ENCODE results near the gene PYGM. TPM values are rescaled to one million over a fixed set of nuclear protein-coding genes. Genes with fewer than 3 reads are reported as not detected.

PYGM gene
- total RNA-seq, 1 experiment from 2014 or later = 1.4 TPM

DNA sequence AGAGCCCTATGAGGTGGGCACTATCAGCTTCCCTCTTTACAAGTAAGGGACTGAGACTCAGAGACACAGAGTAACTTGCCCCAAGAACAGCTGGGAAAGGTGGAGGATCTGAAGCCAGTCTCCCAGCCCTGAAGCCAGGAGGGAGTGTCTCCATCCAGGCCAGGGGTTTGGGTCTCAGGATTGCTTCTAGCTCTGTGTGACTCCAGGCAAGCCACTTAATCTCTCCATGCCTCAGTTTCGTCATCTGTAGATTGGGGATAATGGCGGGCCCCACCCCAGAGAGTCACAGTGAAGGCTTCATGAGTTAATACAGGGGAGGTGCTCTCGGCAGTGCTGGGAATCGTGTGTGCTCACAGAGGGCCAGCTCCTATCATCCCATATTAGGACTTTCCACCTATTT, 32.7 kb upstream of the PYGM start:
- ChIA-PET CTCF (interaction anchor here (0.6 kb wide), 1 partner anchor 1103 kb away, joined by 3 read pairs; no protein-coding TSS in a partner anchor), POLR2A (interaction anchor here (0.9 kb wide), 1 partner anchor 14 kb away, joined by 3 read pairs; no protein-coding TSS in a partner anchor)
- Mint-ChIP-seq H3K4me3 (ENCODE audit: unreplicated experiment) (no peak overlapping the region), H3K4me1 (ENCODE audit: low read depth, unreplicated experiment) (no peaks in the 10 kb centered on the region), H3K27me3 (ENCODE audit: insufficient read depth, unreplicated experiment) (no peaks in the 10 kb centered on the region), H3K27ac (ENCODE audit: unreplicated experiment) (no peak overlapping the region), H3K9me3 (ENCODE audit: unreplicated experiment) (no peaks in the 10 kb centered on the region), H3K36me3 (ENCODE audit: insufficient read depth, unreplicated experiment) (no peaks in the 10 kb centered on the region)
- TF ChIP-seq, protein P1, sequence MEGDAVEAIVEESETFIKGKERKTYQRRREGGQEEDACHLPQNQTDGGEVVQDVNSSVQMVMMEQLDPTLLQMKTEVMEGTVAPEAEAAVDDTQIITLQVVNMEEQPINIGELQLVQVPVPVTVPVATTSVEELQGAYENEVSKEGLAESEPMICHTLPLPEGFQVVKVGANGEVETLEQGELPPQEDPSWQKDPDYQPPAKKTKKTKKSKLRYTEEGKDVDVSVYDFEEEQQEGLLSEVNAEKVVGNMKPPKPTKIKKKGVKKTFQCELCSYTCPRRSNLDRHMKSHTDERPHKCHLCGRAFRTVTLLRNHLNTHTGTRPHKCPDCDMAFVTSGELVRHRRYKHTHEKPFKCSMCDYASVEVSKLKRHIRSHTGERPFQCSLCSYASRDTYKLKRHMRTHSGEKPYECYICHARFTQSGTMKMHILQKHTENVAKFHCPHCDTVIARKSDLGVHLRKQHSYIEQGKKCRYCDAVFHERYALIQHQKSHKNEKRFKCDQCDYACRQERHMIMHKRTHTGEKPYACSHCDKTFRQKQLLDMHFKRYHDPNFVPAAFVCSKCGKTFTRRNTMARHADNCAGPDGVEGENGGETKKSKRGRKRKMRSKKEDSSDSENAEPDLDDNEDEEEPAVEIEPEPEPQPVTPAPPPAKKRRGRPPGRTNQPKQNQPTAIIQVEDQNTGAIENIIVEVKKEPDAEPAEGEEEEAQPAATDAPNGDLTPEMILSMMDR (IDR thresholded peaks at IDR 0.05; ENCODE audit: insufficient read depth in 1 of 2, low read depth in 1 of 2, low read length in 1 of 2, severe bottlenecking in 1 of 2, unreplicated experiment in 1 of 2) = no peak
- Histone ChIP-seq H3K4me1 (no peaks in the 10 kb centered on the region), H3K27me3 (replicated peaks; ENCODE audit: control insufficient read depth, insufficient read depth, low read length) (no peaks in the 10 kb centered on the region), H3K4me3 (ENCODE audit: low read depth, low read length) (no peak overlapping the region), H3K9me3 (no peaks in the 10 kb centered on the region), H3K36me3 (ENCODE audit: control insufficient read depth, insufficient read depth, low read length) (no peaks in the 10 kb centered on the region; the same call in 1 of the 2 replicates)
- BruUV-seq (replicated peaks) = no TSS peak
- intact Hi-C loops (cut with micrococcal nuclease; ENCODE audit: unreplicated experiment) = no loop called here
- DNase-seq = peak in 1 of 2 experiments; percentile 14

GRCh38 chr11:64791781-64792291, 32.1 kb upstream of the PYGM start:
- Mint-ChIP-seq H3K27ac (ENCODE audit: unreplicated experiment) (no peak overlapping the region), H3K9me3 (ENCODE audit: unreplicated experiment) (no peaks in the 10 kb centered on the region), H3K4me3 (ENCODE audit: unreplicated experiment) (no peak overlapping the region), H3K27me3 (ENCODE audit: insufficient read depth, unreplicated experiment) (no peaks in the 10 kb centered on the region), H3K4me1 (ENCODE audit: low read depth, unreplicated experiment) (no peaks in the 10 kb centered on the region), H3K36me3 (ENCODE audit: insufficient read depth, unreplicated experiment) (no peaks in the 10 kb centered on the region)
- ChIA-PET POLR2A (no interaction called here), CTCF (interaction anchor here (0.6 kb wide), 1 partner anchor 1103 kb away, joined by 3 read pairs; no protein-coding TSS in a partner anchor)
- Histone ChIP-seq H3K4me3 (ENCODE audit: low read depth, low read length) (no peak overlapping the region), H3K36me3 (ENCODE audit: control insufficient read depth, insufficient read depth, low read length) (no peaks in the 10 kb centered on the region; the same call in 1 of the 2 replicates), H3K9me3 (no peaks in the 10 kb centered on the region), H3K4me1 (no peaks in the 10 kb centered on the region), H3K27me3 (replicated peaks; ENCODE audit: control insufficient read depth, insufficient read depth, low read length) (no peaks in the 10 kb centered on the region)
- no TSS peak for BruUV-seq (replicated peaks)
- TF ChIP-seq, protein P1 (IDR thresholded peaks at IDR 0.05; ENCODE audit: insufficient read depth in 1 of 2, low read depth in 1 of 2, low read length in 1 of 2, severe bottlenecking in 1 of 2, unreplicated experiment in 1 of 2) = no peak
- DNase-seq = peak in 1 of 2 experiments; percentile 30
- intact Hi-C loops (cut with micrococcal nuclease; ENCODE audit: unreplicated experiment) = no loop called here

- H3K4me1 ChIP-seq = no peaks in the 10 kb centered on the region
- Mint-ChIP-seq H3K27ac (ENCODE audit: unreplicated experiment) (no peak overlapping the region), H3K4me3 (ENCODE audit: unreplicated experiment) (no peak overlapping the region)
Observed at GRCh38 chr11:64790205-64791095, 30.7 kb upstream of the PYGM start.

More at GRCh38 chr11:64790205-64791095, 30.7 kb upstream of the PYGM start:
- H3K36me3 ChIP-seq (ENCODE audit: control insufficient read depth, insufficient read depth, low read length) = no peaks in the 10 kb centered on the region
- Mint-ChIP-seq H3K4me1 (ENCODE audit: low read depth, unreplicated experiment) (no peaks in the 10 kb centered on the region), H3K27me3 (ENCODE audit: insufficient read depth, unreplicated experiment) (no peaks in the 10 kb centered on the region), H3K9me3 (ENCODE audit: unreplicated experiment) (no peaks in the 10 kb centered on the region), H3K36me3 (ENCODE audit: insufficient read depth, unreplicated experiment) (no peaks in the 10 kb centered on the region)
- H3K9me3 ChIP-seq = no peaks in the 10 kb centered on the region
- ChIA-PET POLR2A (no interaction called here), CTCF (no interaction called here)
- BruUV-seq (replicated peaks) = no TSS peak
- no peaks in the 10 kb centered on the region for H3K27me3 ChIP-seq (replicated peaks; ENCODE audit: control insufficient read depth, insufficient read depth, low read length)
- TF ChIP-seq, protein P1 (IDR thresholded peaks at IDR 0.05; ENCODE audit: insufficient read depth in 1 of 2, low read depth in 1 of 2, low read length in 1 of 2, severe bottlenecking in 1 of 2, unreplicated experiment in 1 of 2) = no peak
- no peak overlapping the region for H3K4me3 ChIP-seq (ENCODE audit: low read depth, low read length)
- intact Hi-C loops (cut with micrococcal nuclease; ENCODE audit: unreplicated experiment) = no loop called here
- peak in 1 of 2 experiments; percentile 37 for DNase-seq

Measured in Caco-2 (cell line).